MCF 10A (cell line): Measurements from ENCODE around the gene CYB5D1. TPM values are rescaled to one million over a fixed set of nuclear protein-coding genes. Genes with fewer than 3 reads are reported as not detected.

Experiments
- BruUV-seq: library from RNA; stranded (reverse); fragments of 400-500 nt; replicated peaks from 2 replicates; lab custom pipeline; 2021; lab: Mats Ljungman, UMichigan
- CTCF ChIA-PET: fragments of 300-600 bp; sonication (Branson Sonifier 250); formaldehyde crosslinking; extraction: SDS; loops from one replicate; lab custom pipeline; 2021; ENCODE audit warnings: antibody characterized with exemption, inconsistent platforms; lab: Yijun Ruan, JAX
- POLR2A ChIA-PET: fragments of 300-600, 350-650 bp; sonication (Branson Sonifier 250); formaldehyde crosslinking; extraction: SDS; loops from one replicate; lab custom pipeline; 2020; ENCODE audit warnings: antibody characterized with exemption, inconsistent platforms; lab: Yijun Ruan, JAX
- DNase-seq: peaks from one replicate; pipeline ENCODE4 v3.0.0-alpha.2; 2018; ENCODE audit not compliant: unreplicated experiment
- H3K27ac Mint-ChIP-seq: one replicate; pipeline ENCODE4 v1.8.0; 2022; ENCODE audit warnings: mild to moderate bottlenecking, low read depth, mixed read lengths; ENCODE audit not compliant: unreplicated experiment
- H3K27me3 Mint-ChIP-seq: one replicate; pipeline ENCODE4 v1.8.0; 2022; ENCODE audit warnings: mixed read lengths; ENCODE audit not compliant: insufficient read depth, unreplicated experiment
- H3K36me3 Mint-ChIP-seq: one replicate; pipeline ENCODE4 v1.8.0; 2022; ENCODE audit warnings: mild to moderate bottlenecking, moderate library complexity, mixed read lengths; ENCODE audit not compliant: insufficient read depth, unreplicated experiment
- H3K4me1 Mint-ChIP-seq: one replicate; pipeline ENCODE4 v1.8.0; 2022; ENCODE audit warnings: mixed read lengths; ENCODE audit not compliant: insufficient read depth, unreplicated experiment
- H3K4me3 Mint-ChIP-seq: one replicate; pipeline ENCODE4 v1.8.0; 2022; ENCODE audit warnings: mild to moderate bottlenecking, moderate library complexity, mixed read lengths; ENCODE audit not compliant: unreplicated experiment
- H3K9me3 Mint-ChIP-seq: one replicate; pipeline ENCODE4 v1.8.0; 2022; ENCODE audit warnings: mixed read lengths; ENCODE audit not compliant: unreplicated experiment
- CTCF ChIP-seq: fragments of 200-600 bp; IDR thresholded peaks from one replicate; pipeline ENCODE4 v1.8.0; 2022; ENCODE audit warnings: antibody characterized with exemption, mild to moderate bottlenecking; ENCODE audit not compliant: unreplicated experiment
- intact Hi-C: fragments of 100-400 bp; cut with micrococcal nuclease; formaldehyde crosslinking; loops from 2 replicates; pipeline ENCODE4 v1.14.1; 2022
- total RNA-seq: library from RNA; stranded (reverse); gene quantifications from 2 replicates; pipeline ENCODE4 v1.2.3, GENCODE V29; 2022

The CYB5D1 gene
- total RNA-seq, 1 experiment from 2014 or later = 23.1 TPM

GRCh38 chr17:7840441-7840840, 17.4 kb upstream of the CYB5D1 start:
- ChIA-PET POLR2A (interaction anchor here (1.0 to 5.7 kb wide), 4 partner anchors 16 to 347 kb away, joined by 3 to 65 read pairs (median 4); partner anchors contain the start of genes CYB5D1, NAA38 and TP53), CTCF (interaction anchor here (1.2 to 5.8 kb wide), 5 partner anchors 11 to 97 kb away, joined by 3 to 32 read pairs (median 4); no protein-coding TSS in a partner anchor)
- H3K4me1 Mint-ChIP-seq = peaks cover 58% of the 10 kb centered on the region
- BruUV-seq = no TSS peak
- H3K27me3 Mint-ChIP-seq = no peaks in the 10 kb centered on the region
- DNase-seq = no peak
- peaks cover 55% of the 10 kb centered on the region for H3K36me3 Mint-ChIP-seq
- H3K27ac Mint-ChIP-seq = peak overlapping the region; percentile 87
- TF ChIP-seq CTCF = no peak
- peak overlapping the region; percentile 79 for H3K4me3 Mint-ChIP-seq
- H3K9me3 Mint-ChIP-seq = no peaks in the 10 kb centered on the region
- intact Hi-C loops = no loop called here

- no peak for DNase-seq
- intact Hi-C loops = no loop called here
- Mint-ChIP-seq H3K4me3 (peak overlapping the region; percentile 79), H3K27me3 (no peaks in the 10 kb centered on the region), H3K9me3 (no peaks in the 10 kb centered on the region), H3K27ac (peak overlapping the region; percentile 87), H3K4me1 (peaks cover 58% of the 10 kb centered on the region), H3K36me3 (peaks cover 55% of the 10 kb centered on the region)
- CTCF ChIA-PET = interaction anchor here (0.6 to 5.8 kb wide), 7 partner anchors 11 to 220 kb away, joined by 3 to 32 read pairs (median 4); no protein-coding TSS in a partner anchor
- BruUV-seq = no TSS peak
- TF ChIP-seq CTCF = no peak
- POLR2A ChIA-PET = interaction anchor here (0.5 to 5.7 kb wide), 6 partner anchors 16 to 525 kb away, joined by 3 to 65 read pairs (median 4); partner anchors contain the start of genes CYB5D1, GPS2, NAA38 and TP53
These were observed 16.9 kb upstream of the CYB5D1 start for GRCh38 chr17:7840875-7841274.

- peak overlapping the region; percentile 87 for H3K27ac Mint-ChIP-seq
- DNase-seq = peak; percentile 89
- CTCF ChIA-PET = interaction anchor here (0.6 to 5.8 kb wide), 7 partner anchors 10 to 220 kb away, joined by 3 to 32 read pairs (median 4); no protein-coding TSS in a partner anchor
- intact Hi-C loops = no loop called here
- peak; percentile 8 for TF ChIP-seq CTCF
- H3K4me1 Mint-ChIP-seq = peaks cover 54% of the 10 kb centered on the region
- H3K27me3 Mint-ChIP-seq = no peaks in the 10 kb centered on the region
- BruUV-seq = no TSS peak
- no peaks in the 10 kb centered on the region for H3K9me3 Mint-ChIP-seq
- H3K36me3 Mint-ChIP-seq = peaks cover 55% of the 10 kb centered on the region
- H3K4me3 Mint-ChIP-seq = peak overlapping the region; percentile 79
- POLR2A ChIA-PET = interaction anchor here (0.5 to 5.7 kb wide), 16 partner anchors 7 to 526 kb away, joined by 3 to 97 read pairs (median 6); partner anchors contain the start of genes CNTROB, CYB5D1, GPS2 and KDM6B
These were observed 16.3 kb upstream of the CYB5D1 start for GRCh38 chr17:7841396-7841914.

GRCh38 chr17:7841915-7842379, 15.9 kb upstream of the CYB5D1 start:
- Mint-ChIP-seq H3K9me3 (no peaks in the 10 kb centered on the region), H3K4me1 (peaks cover 49% of the 10 kb centered on the region), H3K36me3 (peaks cover 56% of the 10 kb centered on the region), H3K4me3 (peak overlapping the region; percentile 79), H3K27me3 (no peaks in the 10 kb centered on the region), H3K27ac (peak overlapping the region; percentile 87)
- TF ChIP-seq CTCF = peak; percentile 2
- DNase-seq = peak; percentile 85
- intact Hi-C loops = no loop called here
- BruUV-seq = no TSS peak
- ChIA-PET CTCF (interaction anchor here (1.0 to 5.8 kb wide), 3 partner anchors 8 to 99 kb away, joined by 3 to 32 read pairs (median 3); no protein-coding TSS in a partner anchor), POLR2A (interaction anchor here (0.7 to 5.7 kb wide), 17 partner anchors 7 to 527 kb away, joined by 3 to 97 read pairs (median 6); partner anchors contain the start of genes CNTROB, CYB5D1, GPS2 and KDM6B)
